Measurements from ENCODE around the gene CCDC157.
"Not testable (repeated sequence)": the region's sequence is repeated elsewhere in the genome, so short reads cannot be mapped to it uniquely, and the experiment has no call there.

The CCDC157 gene

GRCh38 chr22:30393322-30393680, 36.5 kb downstream of the CCDC157 start:
- Histone ChIP-seq H3K4me3 (ENCODE audit: low read length) (no peak overlapping the region), H3K9me3 (ENCODE audit: low read length) (no peaks in the 10 kb centered on the region), H2AFZ (ENCODE audit: low read depth, low read length) (no peak overlapping the region), H3K27me3 (ENCODE audit: insufficient read depth, low read length) (peaks cover 4% of the 10 kb centered on the region), H3K36me3 (ENCODE audit: insufficient read depth, low read length) (no peaks in the 10 kb centered on the region), H3K4me1 (ENCODE audit: insufficient read depth, low read length) (peaks cover 9% of the 10 kb centered on the region)

DNA sequence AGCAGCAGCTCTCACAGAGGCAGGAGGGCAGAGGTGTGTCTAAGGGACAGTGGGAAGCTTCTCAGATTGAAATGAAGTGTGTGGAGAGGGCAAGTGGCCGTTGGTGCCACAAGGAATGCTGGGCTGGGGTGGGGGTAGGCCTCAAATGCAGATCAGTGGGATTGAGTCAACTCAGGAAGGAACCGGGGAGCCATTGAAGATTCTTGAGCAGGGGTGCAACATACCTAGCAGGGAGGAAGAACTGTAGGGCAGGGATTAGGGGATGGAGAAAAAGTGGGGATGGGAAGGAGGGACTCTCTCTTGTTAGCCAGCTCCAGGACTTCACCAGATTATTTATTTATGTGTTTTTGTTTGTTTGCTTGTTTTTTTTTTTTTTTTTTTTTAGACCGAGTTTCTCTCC, 37.1 kb downstream of the CCDC157 start:
- Histone ChIP-seq H3K4me1 (ENCODE audit: insufficient read depth, low read length) (peaks cover 9% of the 10 kb centered on the region), H2AFZ (ENCODE audit: low read depth, low read length) (no peak overlapping the region), H3K36me3 (ENCODE audit: insufficient read depth, low read length) (no peaks in the 10 kb centered on the region), H3K27me3 (ENCODE audit: insufficient read depth, low read length) (peaks cover 4% of the 10 kb centered on the region), H3K4me3 (ENCODE audit: low read length) (no peak overlapping the region), H3K9me3 (ENCODE audit: low read length) (no peaks in the 10 kb centered on the region)

DNA sequence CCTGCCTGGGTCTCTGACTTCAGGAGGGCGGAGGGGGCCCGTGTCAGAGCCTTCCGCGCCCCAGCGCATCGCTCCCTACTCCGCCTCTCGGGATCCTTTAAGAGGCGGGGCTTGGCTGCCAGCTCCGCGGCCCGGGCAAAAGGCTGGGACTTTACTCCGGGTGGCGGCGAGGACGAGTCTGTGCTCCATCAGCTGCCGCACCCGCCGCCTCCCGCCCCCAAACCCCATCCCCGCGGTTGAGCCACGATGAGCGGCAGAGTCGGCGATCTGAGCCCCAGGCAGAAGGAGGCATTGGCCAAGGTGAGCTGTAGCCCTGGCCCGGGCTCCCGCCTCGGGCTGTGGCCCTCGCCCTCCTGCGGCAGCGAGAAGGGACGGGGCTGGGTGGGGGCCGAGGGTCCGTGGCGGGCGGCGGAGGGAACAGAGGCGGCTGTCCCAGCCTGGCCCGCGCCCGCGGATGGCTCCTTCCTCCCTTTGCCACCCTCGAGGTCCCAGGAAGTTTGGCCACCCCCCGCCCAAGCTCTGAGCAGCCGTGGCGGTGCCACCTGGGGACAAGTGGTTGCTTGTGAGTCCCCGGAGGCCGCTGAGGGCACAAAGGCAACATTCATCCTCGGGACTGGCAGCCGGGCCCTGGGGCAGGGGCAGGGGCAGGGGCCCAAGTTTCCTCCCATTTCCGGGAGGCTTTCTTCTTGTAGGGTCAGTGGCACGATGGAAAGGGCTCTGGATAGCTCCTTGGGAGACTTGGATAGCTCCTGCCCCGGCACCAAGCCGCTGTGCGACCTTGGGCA, 40.3 kb downstream of the CCDC157 start, which contains the start of gene SEC14L2:
Gene SEC14L2 (plus strand): TSS at position 148 of the 785 bp plus-strand sequence. CDS start 99 bp downstream, at position 247.
- H3K27me3 ChIP-seq (ENCODE audit: insufficient read depth, low read length), result peaks cover 4% of the 10 kb centered on the region
- no peaks in the 10 kb centered on the region for H3K9me3 ChIP-seq (ENCODE audit: low read length)
- H2AFZ ChIP-seq (ENCODE audit: low read depth, low read length), result peak within 1 kb of the TSS; percentile 77
- H3K4me3 ChIP-seq (ENCODE audit: low read length), result peak within 1 kb of the TSS; percentile 56
- H3K4me1 ChIP-seq (ENCODE audit: insufficient read depth, low read length), result peaks cover 9% of the 10 kb centered on the region
- no peaks in the 10 kb centered on the region for H3K36me3 ChIP-seq (ENCODE audit: insufficient read depth, low read length)

DNA sequence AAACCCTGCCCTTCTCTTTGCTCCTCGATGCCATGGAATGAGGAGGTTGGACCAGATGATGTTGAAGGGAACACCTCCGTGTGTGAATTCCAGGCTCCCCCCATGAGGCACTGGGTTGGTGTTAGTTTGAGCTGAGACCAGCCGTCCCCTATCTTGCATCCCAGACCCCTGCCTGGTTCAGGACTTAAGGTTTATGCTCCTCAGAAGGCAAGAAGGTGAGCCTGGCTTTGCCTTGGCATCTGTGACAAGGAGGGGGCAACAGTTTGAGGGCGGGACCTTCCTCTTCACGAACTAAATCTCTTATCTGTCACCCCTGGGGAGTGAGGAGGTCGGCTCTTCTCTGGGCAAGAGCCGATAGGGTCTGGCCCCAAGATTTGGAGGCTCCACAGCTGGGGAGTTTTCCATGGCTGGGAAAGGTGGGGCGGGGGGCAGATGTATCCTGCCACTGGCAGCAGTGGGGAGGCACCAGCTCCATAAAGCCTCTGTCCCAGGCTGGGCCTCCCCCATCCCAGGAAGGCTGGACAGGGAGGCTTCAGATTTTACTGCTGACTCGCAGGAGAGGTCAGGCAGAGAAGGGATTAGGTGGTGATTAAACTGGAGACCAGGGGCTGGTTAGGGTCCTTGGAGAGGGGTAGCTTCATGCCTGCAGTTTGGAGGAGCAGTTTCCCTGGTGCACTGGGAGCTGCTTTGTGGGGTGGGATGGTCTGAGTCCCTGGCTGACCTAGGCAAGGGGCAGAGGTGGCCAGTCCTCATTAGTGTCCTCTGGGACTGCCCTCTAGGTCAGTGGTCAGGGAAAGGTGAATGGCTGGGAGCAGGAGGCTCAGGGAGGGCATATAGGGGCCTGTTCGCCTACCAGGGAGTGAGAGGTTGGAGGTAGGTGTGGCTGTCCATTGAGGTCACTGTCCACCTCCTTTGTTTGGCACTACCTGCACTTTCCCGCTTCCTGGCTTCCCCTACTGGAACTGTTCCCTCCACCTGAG, 41.1 kb downstream of the CCDC157 start:
- peak overlapping the region; percentile 77 for H2AFZ ChIP-seq (ENCODE audit: low read depth, low read length)
- peaks cover 4% of the 10 kb centered on the region for H3K27me3 ChIP-seq (ENCODE audit: insufficient read depth, low read length)
- peaks cover 9% of the 10 kb centered on the region for H3K4me1 ChIP-seq (ENCODE audit: insufficient read depth, low read length)
- no peaks in the 10 kb centered on the region for H3K36me3 ChIP-seq (ENCODE audit: insufficient read depth, low read length)
- peak overlapping the region; percentile 56 for H3K4me3 ChIP-seq (ENCODE audit: low read length)
- no peaks in the 10 kb centered on the region for H3K9me3 ChIP-seq (ENCODE audit: low read length)

DNA sequence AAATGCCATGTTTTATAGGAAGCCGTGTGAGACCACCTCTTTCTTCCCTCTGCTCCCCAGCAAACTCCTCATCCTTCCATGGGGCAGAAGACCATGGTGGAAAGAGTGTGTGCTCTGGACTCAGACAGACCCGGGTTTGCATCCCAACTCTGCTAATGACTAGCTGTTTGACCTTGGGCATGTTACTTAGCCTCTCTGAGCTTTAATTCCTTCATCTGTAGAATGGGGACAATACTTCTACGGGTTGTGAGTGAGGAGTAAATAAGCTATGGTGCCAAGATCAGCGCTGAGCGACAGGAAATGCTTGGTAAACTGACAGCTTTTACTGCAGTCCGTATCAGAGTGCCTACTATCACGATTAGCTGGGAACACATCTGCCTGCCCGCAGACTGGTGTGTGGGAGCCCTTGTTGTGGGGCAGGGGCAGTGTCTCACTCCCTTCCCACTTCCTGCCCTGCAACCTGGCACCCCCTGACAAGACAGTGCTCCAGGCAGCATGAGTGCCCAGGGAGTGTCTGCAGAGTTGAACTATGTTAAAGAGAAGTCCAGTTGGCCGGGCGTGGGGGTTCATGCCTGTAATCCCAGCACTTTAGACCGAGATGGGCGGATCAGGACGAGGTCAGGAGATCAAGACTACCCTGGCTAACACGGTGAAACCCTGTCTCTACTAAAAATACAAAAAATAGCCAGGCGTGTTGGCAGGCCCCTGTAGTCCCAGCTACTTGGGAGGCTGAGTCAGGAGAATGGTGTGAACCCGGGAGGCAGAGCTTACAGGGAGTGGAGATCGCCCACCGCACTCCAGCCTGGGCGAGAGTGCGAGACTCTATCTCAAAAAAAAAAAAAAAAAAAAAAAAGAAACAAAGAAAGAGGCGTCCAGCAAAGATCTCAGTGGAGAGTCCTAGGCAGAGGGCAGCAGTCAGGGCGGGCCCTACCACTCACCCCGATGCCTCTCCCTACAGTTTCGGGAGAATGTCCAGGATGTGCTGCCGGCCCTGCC, 42.2 kb downstream of the CCDC157 start:
- Histone ChIP-seq H3K9me3 (ENCODE audit: low read length) (no peaks in the 10 kb centered on the region), H3K4me1 (ENCODE audit: insufficient read depth, low read length) (peaks cover 9% of the 10 kb centered on the region), H3K27me3 (ENCODE audit: insufficient read depth, low read length) (peaks cover 4% of the 10 kb centered on the region), H3K4me3 (ENCODE audit: low read length) (no peak overlapping the region), H3K36me3 (ENCODE audit: insufficient read depth, low read length) (no peaks in the 10 kb centered on the region), H2AFZ (ENCODE audit: low read depth, low read length) (no peak overlapping the region)

DNA sequence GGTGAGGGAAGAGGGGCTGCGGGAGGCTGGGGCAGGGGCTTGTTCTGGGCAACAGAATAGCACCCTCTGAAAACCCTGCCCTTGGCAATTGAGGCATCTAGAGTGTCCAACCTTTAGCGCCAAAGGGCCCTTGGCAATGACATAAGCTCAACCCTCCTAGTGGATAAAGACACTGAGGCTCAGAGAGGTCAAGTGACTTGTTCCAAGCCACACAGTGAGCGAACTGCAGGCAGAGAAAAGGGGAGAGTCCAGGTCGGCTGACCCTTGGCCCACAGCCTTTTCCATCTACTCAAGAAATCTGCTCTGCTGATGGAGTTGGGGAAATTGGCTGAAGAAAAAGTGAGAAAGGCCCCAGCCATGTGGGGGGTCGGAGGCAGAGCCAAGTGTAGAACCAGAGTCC, 42.9 kb downstream of the CCDC157 start:
- H3K27me3 ChIP-seq (ENCODE audit: insufficient read depth, low read length), result peaks cover 4% of the 10 kb centered on the region
- H3K36me3 ChIP-seq (ENCODE audit: insufficient read depth, low read length), result no peaks in the 10 kb centered on the region
- no peaks in the 10 kb centered on the region for H3K9me3 ChIP-seq (ENCODE audit: low read length)
- H3K4me1 ChIP-seq (ENCODE audit: insufficient read depth, low read length), result peaks cover 9% of the 10 kb centered on the region
- no peak overlapping the region for H2AFZ ChIP-seq (ENCODE audit: low read depth, low read length)
- H3K4me3 ChIP-seq (ENCODE audit: low read length), result no peak overlapping the region

DNA sequence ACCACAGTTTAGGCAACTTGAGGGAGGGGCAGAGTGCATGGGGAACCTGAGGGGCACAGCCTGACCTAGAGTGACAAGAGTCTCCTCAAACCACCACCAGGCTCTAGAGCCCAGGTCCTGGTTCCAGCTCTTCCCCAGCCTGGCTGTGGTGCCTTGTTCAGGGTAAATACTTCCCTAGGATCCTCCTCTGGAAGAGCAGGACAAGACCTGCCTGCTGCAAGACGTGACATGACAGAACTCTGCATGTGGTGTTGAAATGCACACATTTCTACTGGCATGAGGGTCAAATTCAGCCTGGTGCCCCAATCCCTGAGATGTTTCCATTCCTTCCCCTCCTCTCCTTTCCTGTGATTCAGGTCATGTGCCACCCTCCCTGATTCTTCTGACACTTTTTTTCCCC, 43.4 kb downstream of the CCDC157 start:
- H3K36me3 ChIP-seq (ENCODE audit: insufficient read depth, low read length), result no peaks in the 10 kb centered on the region
- H3K9me3 ChIP-seq (ENCODE audit: low read length), result no peaks in the 10 kb centered on the region
- peaks cover 9% of the 10 kb centered on the region for H3K4me1 ChIP-seq (ENCODE audit: insufficient read depth, low read length)
- no peak overlapping the region for H3K4me3 ChIP-seq (ENCODE audit: low read length)
- H2AFZ ChIP-seq (ENCODE audit: low read depth, low read length), result no peak overlapping the region
- peaks cover 4% of the 10 kb centered on the region for H3K27me3 ChIP-seq (ENCODE audit: insufficient read depth, low read length)

DNA sequence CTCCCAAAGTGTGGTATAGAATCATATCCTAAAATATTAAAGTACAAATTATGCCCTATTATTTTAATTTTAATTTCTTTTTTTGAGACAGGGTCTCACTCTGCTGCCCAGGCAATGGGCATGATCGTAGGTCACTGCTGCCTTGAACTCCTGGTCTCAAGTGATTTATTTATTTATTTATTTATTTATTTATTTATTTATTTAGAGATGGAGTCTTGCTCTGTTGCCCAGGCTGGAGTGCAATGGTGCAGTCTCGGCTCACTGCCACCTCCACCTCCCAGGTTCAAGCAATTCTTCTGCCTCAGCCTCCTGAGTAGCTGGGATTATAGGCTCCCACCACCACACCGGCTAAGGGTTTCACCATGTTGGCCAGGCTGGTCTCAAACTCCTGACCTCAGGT, 44.2 kb downstream of the CCDC157 start:
- not testable (repeated sequence) for H3K27me3 ChIP-seq (ENCODE audit: insufficient read depth, low read length); H3K9me3 ChIP-seq (ENCODE audit: low read length); H3K36me3 ChIP-seq (ENCODE audit: insufficient read depth, low read length); H3K4me1 ChIP-seq (ENCODE audit: insufficient read depth, low read length); H2AFZ ChIP-seq (ENCODE audit: low read depth, low read length); H3K4me3 ChIP-seq (ENCODE audit: low read length)

- no peak overlapping the region for H3K4me3 ChIP-seq (ENCODE audit: low read length)
- H3K27me3 ChIP-seq (ENCODE audit: insufficient read depth, low read length), result peaks cover 4% of the 10 kb centered on the region
- H2AFZ ChIP-seq (ENCODE audit: low read depth, low read length), result no peak overlapping the region
- peaks cover 5% of the 10 kb centered on the region for H3K4me1 ChIP-seq (ENCODE audit: insufficient read depth, low read length)
- no peaks in the 10 kb centered on the region for H3K36me3 ChIP-seq (ENCODE audit: insufficient read depth, low read length)
- no peaks in the 10 kb centered on the region for H3K9me3 ChIP-seq (ENCODE audit: low read length)
Observed at GRCh38 chr22:30402028-30402765, 45.4 kb downstream of the CCDC157 start.

DNA sequence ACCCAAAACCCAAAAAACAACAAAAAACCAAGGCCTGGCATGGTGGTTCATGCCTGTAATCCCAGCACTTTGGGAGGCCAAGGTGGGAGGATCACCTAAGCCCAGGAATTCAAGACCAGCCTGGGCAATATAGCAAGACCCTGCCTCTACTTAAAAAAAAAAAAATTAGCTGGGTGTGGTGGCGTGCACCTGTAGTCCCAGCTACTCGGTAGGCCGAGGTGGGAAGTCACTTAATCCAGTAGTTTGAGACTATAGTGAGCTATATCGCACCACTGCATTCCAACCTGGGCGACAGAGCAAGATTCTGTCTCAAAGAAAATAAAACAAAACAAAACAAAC, 45.9 kb downstream of the CCDC157 start:
- H3K27me3 ChIP-seq (ENCODE audit: insufficient read depth, low read length); H3K36me3 ChIP-seq (ENCODE audit: insufficient read depth, low read length); H3K9me3 ChIP-seq (ENCODE audit: low read length); H3K4me1 ChIP-seq (ENCODE audit: insufficient read depth, low read length); H2AFZ ChIP-seq (ENCODE audit: low read depth, low read length); H3K4me3 ChIP-seq (ENCODE audit: low read length): not testable (repeated sequence)

DNA sequence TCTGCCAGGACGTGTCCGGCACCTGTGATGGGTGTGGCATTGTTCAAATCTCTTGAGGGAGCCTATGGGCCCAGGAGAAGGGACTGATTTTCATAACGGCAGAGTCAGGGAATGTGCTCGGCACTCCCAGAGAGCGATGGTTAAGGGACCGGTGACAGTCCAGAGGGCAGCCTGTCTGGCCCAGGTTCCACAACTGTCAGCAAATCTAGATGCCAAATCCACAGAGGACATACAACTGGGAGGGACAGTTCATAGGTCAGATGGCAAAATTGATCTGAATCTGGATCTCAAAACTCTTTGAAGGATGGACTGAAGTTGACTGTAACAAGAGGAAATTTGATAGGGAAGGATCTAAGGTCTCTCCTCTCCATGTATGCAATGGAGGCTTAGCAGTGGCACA, 47.5 kb downstream of the CCDC157 start:
- H3K4me1 ChIP-seq (ENCODE audit: insufficient read depth, low read length), result no peaks in the 10 kb centered on the region
- no peaks in the 10 kb centered on the region for H3K9me3 ChIP-seq (ENCODE audit: low read length)
- no peak overlapping the region for H2AFZ ChIP-seq (ENCODE audit: low read depth, low read length)
- H3K4me3 ChIP-seq (ENCODE audit: low read length), result no peak overlapping the region
- no peaks in the 10 kb centered on the region for H3K36me3 ChIP-seq (ENCODE audit: insufficient read depth, low read length)
- no peaks in the 10 kb centered on the region for H3K27me3 ChIP-seq (ENCODE audit: insufficient read depth, low read length)

DNA sequence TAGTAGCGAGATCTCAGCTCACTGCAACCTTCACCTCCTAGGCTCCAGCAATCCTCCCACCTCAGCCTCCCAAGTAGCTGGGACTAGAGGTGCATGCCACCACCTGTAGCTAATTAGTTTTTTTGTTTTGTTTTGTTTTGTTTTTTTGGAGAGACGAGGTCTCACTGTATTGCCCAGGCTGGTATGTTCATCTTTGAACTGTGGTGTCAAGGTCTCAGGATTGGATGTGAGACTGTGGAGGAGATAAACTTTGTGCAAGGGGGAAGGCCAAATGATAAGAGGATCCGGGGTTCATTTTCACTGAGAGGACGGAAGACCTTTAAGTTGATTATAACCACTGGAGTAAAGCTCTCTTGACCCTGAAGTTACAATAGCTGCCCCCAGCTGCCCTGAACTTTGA, 48.9 kb downstream of the CCDC157 start:
- Histone ChIP-seq H3K9me3 (ENCODE audit: low read length) (no peaks in the 10 kb centered on the region), H3K4me1 (ENCODE audit: insufficient read depth, low read length) (no peaks in the 10 kb centered on the region), H3K27me3 (ENCODE audit: insufficient read depth, low read length) (no peaks in the 10 kb centered on the region), H3K36me3 (ENCODE audit: insufficient read depth, low read length) (no peaks in the 10 kb centered on the region), H3K4me3 (ENCODE audit: low read length) (no peak overlapping the region), H2AFZ (ENCODE audit: low read depth, low read length) (no peak overlapping the region)
